GM21367 (cell line): Measurements from ENCODE around the gene ZNF35.
"Not testable (repeated sequence)": the region's sequence is repeated elsewhere in the genome, so short reads cannot be mapped to it uniquely, and the experiment has no call there.

Experiments used
- ATAC-seq: cut with Tn5 transposase; IDR thresholded peaks from one replicate; pipeline ENCODE4 v1.9.1; 2021; ENCODE audit not compliant: unreplicated experiment

ZNF35 gene

DNA sequence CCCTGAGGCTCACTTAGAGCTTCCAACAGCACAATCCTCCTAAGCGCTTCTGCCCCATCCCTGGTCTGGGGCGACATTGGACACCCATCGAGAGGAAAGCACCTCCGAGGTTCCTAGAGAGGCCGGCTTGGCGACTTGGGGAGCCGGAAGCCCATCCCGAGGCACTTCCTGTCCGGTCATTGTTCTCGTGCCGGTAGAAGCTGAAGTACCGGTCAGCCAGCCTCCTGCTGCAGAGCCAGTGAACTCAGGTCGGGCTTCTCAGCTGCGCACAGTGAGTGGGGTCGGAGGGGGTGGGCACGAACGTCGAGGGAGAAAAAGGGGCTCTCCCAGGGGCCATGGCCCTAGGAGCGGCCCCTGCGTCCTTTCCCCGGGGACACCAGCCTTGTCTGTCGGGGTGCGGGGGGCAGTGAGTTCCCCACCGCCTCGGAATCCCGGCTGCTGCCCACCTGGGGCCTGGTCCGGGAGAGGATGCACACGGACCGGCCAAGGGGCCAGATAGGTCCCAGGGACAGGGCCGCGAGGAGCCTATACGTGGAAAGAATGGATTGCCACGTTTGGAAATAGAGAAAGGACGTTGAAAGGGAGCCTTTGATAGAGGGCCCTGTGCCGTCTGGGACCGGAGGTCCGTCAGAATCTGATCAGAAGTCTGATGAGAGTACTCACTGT is at the start of gene ZNF35:
Gene ZNF35 (plus strand): TSS at position 169 of the 666 bp plus-strand sequence. CDS start 2,336 bp downstream, outside the sequence.
- ATAC-seq: peak; percentile 95

DNA sequence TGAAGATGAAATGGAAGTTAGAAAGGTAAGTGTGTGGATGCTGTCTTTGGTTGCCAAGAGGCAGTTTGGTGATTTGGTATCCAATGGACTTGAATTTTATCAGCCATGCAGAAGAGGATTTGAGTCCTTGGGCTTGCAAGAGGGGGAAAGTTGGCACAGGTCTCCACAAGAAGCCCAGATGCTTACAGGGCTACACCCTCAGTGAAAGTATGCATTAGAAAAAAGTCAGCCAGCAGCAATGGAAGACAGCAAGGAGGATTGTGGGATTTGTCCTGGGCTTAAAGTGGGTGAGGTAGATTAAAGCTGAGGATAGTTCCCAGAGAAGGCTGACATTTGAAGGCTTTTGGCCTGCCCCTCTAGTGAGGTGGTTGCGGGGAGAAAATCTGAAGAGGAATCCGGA is 46.8 kb upstream of the ZNF35 start:
- ATAC-seq: no peak

- ATAC-seq: no peak
These were observed 35.9 kb upstream of the ZNF35 start for GRCh38 chr3:44612678-44613077.

GRCh38 chr3:44624749-44625480 is 23.6 kb upstream of the ZNF35 start, which contains the start of gene ZNF197:
Gene ZNF197 (plus strand): TSS chr3:44625036. CDS start chr3:44629155, 4,119 bp downstream.
- peak; percentile 85 for ATAC-seq

GRCh38 chr3:44628716-44629115 is 19.8 kb upstream of the ZNF35 start:
- ATAC-seq: no peak

GRCh38 chr3:44632193-44632592 is 16.3 kb upstream of the ZNF35 start:
- ATAC-seq: no peak

DNA sequence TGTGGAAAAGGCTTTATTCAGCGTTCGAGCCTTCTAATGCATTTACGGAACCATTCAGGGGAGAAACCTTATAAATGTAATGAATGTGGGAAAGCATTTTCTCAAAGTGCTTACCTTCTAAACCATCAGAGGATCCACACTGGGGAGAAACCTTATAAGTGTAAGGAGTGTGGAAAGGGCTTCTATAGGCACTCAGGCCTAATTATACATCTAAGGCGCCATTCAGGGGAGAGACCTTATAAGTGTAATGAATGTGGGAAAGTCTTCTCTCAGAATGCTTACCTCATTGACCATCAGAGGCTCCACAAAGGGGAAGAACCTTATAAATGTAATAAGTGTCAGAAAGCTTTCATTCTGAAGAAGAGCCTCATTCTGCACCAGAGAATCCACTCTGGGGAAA is 6.2 kb upstream of the ZNF35 start:
- ATAC-seq: no peak

DNA sequence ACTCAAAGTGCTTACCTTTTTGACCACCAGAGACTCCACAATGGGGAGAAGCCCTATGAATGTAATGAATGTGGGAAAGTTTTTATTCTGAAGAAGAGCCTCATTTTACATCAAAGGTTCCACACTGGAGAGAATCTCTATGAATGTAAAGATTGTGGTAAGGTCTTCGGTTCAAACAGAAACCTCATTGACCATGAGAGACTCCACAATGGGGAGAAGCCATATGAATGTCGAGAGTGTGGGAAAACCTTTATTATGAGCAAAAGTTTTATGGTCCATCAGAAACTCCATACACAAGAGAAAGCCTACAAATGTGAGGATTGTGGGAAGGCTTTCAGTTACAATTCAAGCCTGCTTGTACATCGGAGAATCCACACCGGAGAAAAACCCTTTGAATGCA is 5.5 kb upstream of the ZNF35 start:
- no peak for ATAC-seq

GRCh38 chr3:44647771-44648170 is 761 bp upstream of the ZNF35 start:
- no peak for ATAC-seq

DNA sequence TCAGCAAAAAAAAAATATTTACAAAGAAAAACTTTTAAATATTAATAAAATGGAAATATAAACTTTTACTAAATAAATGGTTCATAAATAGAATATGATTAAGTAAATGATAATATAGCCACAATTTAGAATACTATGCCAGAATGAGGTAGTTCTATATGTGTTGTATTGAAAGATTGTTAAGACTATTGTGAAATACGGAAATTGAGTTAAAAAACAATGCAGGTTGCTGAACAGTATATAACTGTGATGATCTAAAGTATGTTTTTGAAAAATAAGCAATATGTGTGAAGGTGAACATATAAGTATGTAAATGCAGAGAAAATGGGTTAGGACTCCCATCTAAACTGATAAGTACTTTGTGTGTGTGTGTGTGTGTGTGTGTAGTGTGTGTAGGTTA is 1.2 kb downstream of the ZNF35 start:
- ATAC-seq: no peak

GRCh38 chr3:44654039-44654438 is 5.5 kb downstream of the ZNF35 start:
- no peak for ATAC-seq

- no peak for ATAC-seq
These were observed 10.5 kb downstream of the ZNF35 start for GRCh38 chr3:44659015-44659414.

DNA sequence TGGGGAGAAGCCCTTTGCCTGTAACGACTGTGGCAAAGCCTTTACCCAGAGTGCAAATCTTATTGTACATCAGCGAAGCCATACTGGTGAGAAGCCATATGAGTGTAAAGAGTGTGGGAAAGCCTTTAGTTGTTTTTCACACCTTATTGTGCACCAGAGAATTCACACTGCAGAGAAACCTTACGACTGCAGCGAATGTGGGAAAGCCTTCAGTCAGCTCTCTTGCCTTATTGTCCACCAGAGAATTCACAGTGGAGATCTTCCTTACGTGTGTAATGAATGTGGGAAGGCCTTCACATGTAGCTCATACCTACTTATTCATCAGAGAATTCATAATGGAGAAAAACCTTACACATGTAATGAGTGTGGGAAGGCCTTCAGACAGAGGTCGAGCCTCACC is 10.9 kb downstream of the ZNF35 start:
- ATAC-seq: no peak

GRCh38 chr3:44661189-44661588 is 12.7 kb downstream of the ZNF35 start:
- no peak for ATAC-seq

GRCh38 chr3:44665173-44665572 is 16.6 kb downstream of the ZNF35 start:
- ATAC-seq: no peak

GRCh38 chr3:44666346-44666745 is 17.8 kb downstream of the ZNF35 start:
- ATAC-seq: no peak

GRCh38 chr3:44669760-44670159 is 21.2 kb downstream of the ZNF35 start:
- no peak for ATAC-seq

DNA sequence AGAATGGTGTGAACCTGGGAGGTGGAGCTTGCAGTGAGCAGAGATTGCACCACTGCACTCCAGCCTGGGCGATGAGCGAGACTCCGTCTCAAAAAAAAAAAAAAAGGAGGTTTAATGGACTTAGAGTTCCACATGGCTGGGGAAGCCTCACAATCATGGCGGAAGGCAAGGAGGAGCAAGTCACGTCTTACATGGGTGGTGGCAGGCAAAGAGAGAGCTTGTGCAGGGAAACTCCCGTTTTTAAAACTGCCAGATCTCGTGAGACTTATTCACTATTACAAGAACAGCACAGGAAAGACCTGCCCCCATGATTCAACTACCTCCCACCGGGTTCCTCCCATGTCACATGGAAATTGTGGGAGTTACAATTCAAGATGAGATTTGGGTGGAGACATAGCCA is 24.9 kb downstream of the ZNF35 start:
- not testable (repeated sequence) for ATAC-seq

- ATAC-seq: no peak
These were observed 25.7 kb downstream of the ZNF35 start for GRCh38 chr3:44674211-44674610.

- ATAC-seq: no peak
These were observed 30.1 kb downstream of the ZNF35 start for GRCh38 chr3:44678480-44679116.

DNA sequence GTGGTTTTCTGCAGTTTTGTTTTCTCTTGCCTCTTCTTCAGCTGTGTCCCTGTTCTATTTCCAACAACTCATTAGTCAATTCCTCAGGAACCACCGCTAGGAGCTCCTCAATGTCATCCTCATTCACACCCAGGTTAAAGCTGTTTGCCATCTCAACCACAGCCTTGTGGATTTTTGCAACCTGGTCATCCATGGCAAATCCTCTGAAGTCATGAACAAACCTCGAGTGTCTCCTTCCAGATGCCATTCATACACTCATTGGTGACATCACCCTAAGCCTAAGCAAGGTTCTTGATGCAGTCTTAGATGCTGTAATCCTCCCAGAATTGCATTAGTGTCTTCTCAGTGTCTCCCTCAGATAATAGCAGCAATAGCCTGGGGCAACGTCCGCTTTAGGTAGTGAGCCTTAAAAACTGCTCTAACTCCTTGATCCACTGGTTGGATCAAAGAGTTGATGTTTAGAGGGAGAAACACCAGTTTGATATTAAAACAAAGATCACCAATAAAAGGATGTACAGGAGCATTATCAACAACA is 32.5 kb downstream of the ZNF35 start:
- ATAC-seq: no peak
